A549 (cell line): Measurements from ENCODE around the gene SCN9A.

Experiments used
- CTCF ChIP-seq: fragments of >200 bp; sonication (Bioruptor Twin); formaldehyde crosslinking; IDR thresholded peaks from 3 replicates; pipeline ENCODE4 v1.5.1; 2016
- REST ChIP-seq: fragments of 200-600 bp; sonication (generic); IDR thresholded peaks from 2 replicates; pipeline ENCODE4 v1.6.1; 2016; ENCODE audit warnings: antibody characterized with exemption, mild to moderate bottlenecking, moderate library complexity
- USF2 ChIP-seq: fragments of 450-650 bp; IDR thresholded peaks from 2 replicates; pipeline ENCODE4 v1.6.1; 2014; ENCODE audit warnings: antibody characterized with exemption

- no peak for TF ChIP-seq USF2
- no peak for TF ChIP-seq REST
- TF ChIP-seq CTCF: no peak
These were observed 18.5 kb upstream of the SCN9A start for GRCh38 chr2:166394245-166394644.
